Medulla oblongata (tissue), 1 donor: ENCODE results near the gene GLRA1.
"Not testable (repeated sequence)": the region's sequence is repeated elsewhere in the genome, so short reads cannot be mapped to it uniquely, and the experiment has no call there.

Experiments
- DNase-seq: peaks from one replicate; pipeline ENCODE4 v3.0.0-alpha.2; 2015; ENCODE audit errors: extremely low spot score

The GLRA1 gene

GRCh38 chr5:151885138-151885908 lies 39.3 kb downstream of the GLRA1 start:
- no peak for DNase-seq

- no peak for DNase-seq
Observed at GRCh38 chr5:151881621-151882225, 42.9 kb downstream of the GLRA1 start.

- peak; percentile 23 for DNase-seq
Observed at GRCh38 chr5:151880324-151880723, 44.3 kb downstream of the GLRA1 start.

- no peak for DNase-seq
Observed at GRCh38 chr5:151873701-151874100, 51.0 kb downstream of the GLRA1 start.

- DNase-seq, result no peak
Observed at GRCh38 chr5:151872701-151873100, 52.0 kb downstream of the GLRA1 start.

GRCh38 chr5:151870820-151871219 lies 53.8 kb downstream of the GLRA1 start:
- no peak for DNase-seq

- no peak for DNase-seq
Observed at GRCh38 chr5:151870271-151870670, 54.4 kb downstream of the GLRA1 start.

- DNase-seq, result no peak
Observed at GRCh38 chr5:151869843-151870242, 54.8 kb downstream of the GLRA1 start.

GRCh38 chr5:151868451-151868850 lies 56.2 kb downstream of the GLRA1 start:
- DNase-seq, result no peak

- no peak for DNase-seq
Observed at GRCh38 chr5:151864061-151864748, 60.4 kb downstream of the GLRA1 start.

- no peak for DNase-seq
Observed at GRCh38 chr5:151863566-151863965, 61.1 kb downstream of the GLRA1 start.

- no peak for DNase-seq
Observed at GRCh38 chr5:151862811-151863472, 61.7 kb downstream of the GLRA1 start.

GRCh38 chr5:151860867-151861266 lies 63.8 kb downstream of the GLRA1 start:
- not testable (repeated sequence) for DNase-seq

GRCh38 chr5:151856861-151857260 lies 67.8 kb downstream of the GLRA1 start:
- no peak for DNase-seq

GRCh38 chr5:151855701-151856100 lies 69.0 kb downstream of the GLRA1 start:
- no peak for DNase-seq

- no peak for DNase-seq
Observed at GRCh38 chr5:151847871-151848270, 76.8 kb downstream of the GLRA1 start.

- no peak for DNase-seq
Observed at GRCh38 chr5:151846765-151847164, 77.9 kb downstream of the GLRA1 start.

- DNase-seq, result not testable (repeated sequence)
Observed at GRCh38 chr5:151832843-151833242, 91.8 kb downstream of the GLRA1 start.

- DNase-seq, result no peak
Observed at GRCh38 chr5:151829370-151829769, 95.3 kb downstream of the GLRA1 start.

GRCh38 chr5:151825445-151825844 lies 99.2 kb downstream of the GLRA1 start:
- peak; percentile 80 for DNase-seq

- DNase-seq, result no peak
Observed at GRCh38 chr5:151822141-151822540, 102.5 kb downstream of the GLRA1 start.

- DNase-seq, result peak; percentile 62
Observed at GRCh38 chr5:151820903-151821302, 103.7 kb downstream of the GLRA1 start.
